K562 (cell line): Measurements from ENCODE around the gene PMFBP1. TPM values are rescaled to one million over a fixed set of nuclear protein-coding genes. Genes with fewer than 3 reads are reported as not detected.

ENCODE experiments used
- ATAC-seq: fragments of 200-7000 bp; cut with Tn5 transposase; 3 replicates; pipeline ENCODE4 v1.9.1; 2020; ENCODE audit warnings: moderate library complexity
- BruUV-seq: library from RNA; stranded (reverse); fragments of 400-500 nt; replicated peaks from 2 replicates; lab custom pipeline; 2021; lab: Mats Ljungman, UMichigan
- CTCF ChIA-PET: fragments of 300-600 bp; formaldehyde crosslinking; extraction: SDS; loops from one replicate; lab custom pipeline; 2021; ENCODE audit warnings: low intra/inter-chr PET ratio; lab: Yijun Ruan, JAX
- POLR2A ChIA-PET: fragments of 300-600, 350-650 bp; sonication (Branson Sonifier 250); formaldehyde crosslinking; extraction: SDS; loops from one replicate; lab custom pipeline; 2021; ENCODE audit warnings: antibody characterized with exemption, inconsistent platforms; lab: Yijun Ruan, JAX
- DNase-seq, 4 experiments: peaks; one replicate each; pipeline versions ENCODE4 v3.0.0 to v3.0.0-alpha.2; 2011 to 2018; ENCODE audit warnings: low spot score in 3 of 4, mixed read lengths in 3 of 4; ENCODE audit errors: extremely low read depth in 1 of 4
- FAIRE-seq: peaks from 2 replicates; lab custom pipeline; 2011; peaks lifted over from hg19 to GRCh38; lab: Jason Lieb, UNC
- H2AFZ ChIP-seq: 2 replicates; pipeline ENCODE4 v1.6.0; 2011; ENCODE audit warnings: low read depth, low read length, control low read depth, inconsistent platforms
- H3K27ac ChIP-seq: fragments of 200-600 bp; 3 replicates; pipeline ENCODE4 v1.8.0; 2011; ENCODE audit warnings: low read depth, mild to moderate bottlenecking, control low read depth, inconsistent platforms, low read length, moderate library complexity, mixed read lengths; ENCODE audit errors: extremely low read depth
- H3K27me3 ChIP-seq, 2 experiments: fragments of 300-600 bp in 1 of 2; 2 replicates in 1 of 2; 3 replicates in 1 of 2; pipeline versions ENCODE4 v1.6.0 to v1.8.0; 2011; ENCODE audit warnings: inconsistent platforms in 2 of 2, low read length in 2 of 2, mild to moderate bottlenecking in 1 of 2, mixed read lengths in 1 of 2, moderate library complexity in 1 of 2; ENCODE audit not compliant: control insufficient read depth in 2 of 2, insufficient read depth in 2 of 2
- H3K36me3 ChIP-seq: fragments of 300-600 bp; 3 replicates; pipeline ENCODE4 v1.8.0; 2011; ENCODE audit warnings: mild to moderate bottlenecking, low read length, inconsistent platforms; ENCODE audit not compliant: control insufficient read depth, insufficient read depth
- H3K4me1 ChIP-seq, 2 experiments: fragments of 200-600 bp in 1 of 2; replicated peaks in 1 of 2; 2 replicates in 1 of 2; 3 replicates in 1 of 2; pipeline versions ENCODE4 v1.5.1 to v1.8.0; 2011; ENCODE audit warnings: inconsistent platforms in 2 of 2, low read length in 2 of 2, mild to moderate bottlenecking in 1 of 2, mixed read lengths in 1 of 2, moderate library complexity in 1 of 2; ENCODE audit not compliant: control insufficient read depth in 2 of 2, insufficient read depth in 2 of 2
- H3K4me2 ChIP-seq: 2 replicates; pipeline ENCODE4 v1.6.1; 2011; ENCODE audit warnings: low read length, control low read depth, inconsistent platforms, mixed read lengths; ENCODE audit not compliant: insufficient read depth
- H3K4me3 ChIP-seq: fragments of 200-600 bp; sonication (generic), shearing (Covaris generic); 2 replicates; pipeline ENCODE4 v1.5.1; 2016; ENCODE audit warnings: control low read depth, inconsistent platforms
- H3K79me2 ChIP-seq: fragments of 200-600 bp; 3 replicates; pipeline ENCODE4 v1.8.0; 2011; ENCODE audit warnings: low read length, inconsistent platforms; ENCODE audit not compliant: control insufficient read depth, insufficient read depth
- H3K9ac ChIP-seq, 2 experiments: 2 replicates each; pipeline versions ENCODE4 v1.6.0 to v1.6.1; 2011; ENCODE audit warnings: low read depth in 2 of 2, low read length in 2 of 2, control low read depth in 1 of 2, inconsistent platforms in 1 of 2, mild to moderate bottlenecking in 1 of 2, mixed read lengths in 1 of 2; ENCODE audit not compliant: insufficient read depth in 1 of 2
- H3K9me1 ChIP-seq: one replicate; pipeline ENCODE4 v1.6.0; 2011; ENCODE audit warnings: inconsistent platforms, mild to moderate bottlenecking, low read length, moderate library complexity; ENCODE audit not compliant: control insufficient read depth, insufficient read depth
- H3K9me3 ChIP-seq: replicated peaks from 2 replicates; pipeline ENCODE4 v1.5.1; 2011; ENCODE audit warnings: low read depth, low read length, inconsistent platforms; ENCODE audit not compliant: control insufficient read depth, insufficient read depth
- H4K20me1 ChIP-seq: replicated peaks from 2 replicates; pipeline ENCODE4 v1.6.1; 2011; ENCODE audit warnings: low read length, inconsistent platforms, mixed read lengths; ENCODE audit not compliant: control insufficient read depth, insufficient read depth
- BRD4 ChIP-seq: fragments of 200-600 bp; sonication (generic); IDR thresholded peaks from 2 replicates; pipeline ENCODE4 v1.6.1; 2017; ENCODE audit warnings: inconsistent platforms
- HNRNPLL ChIP-seq: fragments of 200-400 bp; formaldehyde crosslinking; IDR thresholded peaks from 2 replicates; pipeline ENCODE4 v1.6.1; 2017; ENCODE audit warnings: low read length, low read depth, mild to moderate bottlenecking; ENCODE audit not compliant: poor library complexity, severe bottlenecking
- KAT2B ChIP-seq: IDR thresholded peaks from one replicate; pipeline ENCODE4 v1.6.1; 2012; ENCODE audit warnings: low read depth, mild to moderate bottlenecking, control low read depth, inconsistent platforms, low read length, moderate library complexity
- POU5F1 ChIP-seq: fragments of 150-350 bp; IDR thresholded peaks from 2 replicates; pipeline ENCODE4 v1.6.1; 2014; ENCODE audit warnings: borderline replicate concordance, low read length, low read depth, mild to moderate bottlenecking; ENCODE audit not compliant: partially characterized antibody
- RAD51 ChIP-seq: fragments of 450-650 bp; IDR thresholded peaks from 2 replicates; pipeline ENCODE4 v1.7.1; 2016; ENCODE audit warnings: low read depth, mild to moderate bottlenecking, borderline replicate concordance
- RFX1 ChIP-seq: fragments of 450-650 bp; IDR thresholded peaks from 2 replicates; pipeline ENCODE4 v1.6.1; 2016; ENCODE audit warnings: mild to moderate bottlenecking, moderate library complexity
- TFE3 ChIP-seq: fragments of 450-650 bp; formaldehyde crosslinking; IDR thresholded peaks from 2 replicates; pipeline ENCODE4 v1.4.0; 2020; ENCODE audit warnings: mild to moderate bottlenecking, mixed read lengths
- WGBS: fragments of 100-300 bp; shearing (Covaris generic); methylation state at CpG from one replicate; pipeline ENCODE4 v1.1.6; 2016; ENCODE audit warnings: low coverage, mixed read lengths; ENCODE audit not compliant: insufficient coverage; ENCODE audit errors: missing lambda C conversion rate; 5-methylcytosine and 5-hydroxymethylcytosine counted together
- in situ Hi-C: fragments of 300-500 bp; cut with MboI; formaldehyde crosslinking; loops from 4 replicates; pipeline ENCODE4 v1.15.0; 2018; ENCODE audit warnings: inconsistent platforms, mixed read lengths
- intact Hi-C: fragments of 100-400 bp; cut with micrococcal nuclease; formaldehyde crosslinking; loops from 2 replicates; pipeline ENCODE4 v1.14.2; 2022
- polyA plus RNA-seq, 8 experiments: library from polyadenylated mRNA; depleted of rRNA in 4 of 8; stranded (reverse) in 5 of 8; unstranded in 3 of 8; fragments of >200 nt; fragmentation: Nextera tagmentation in 2 of 8; fragmentation: Illumina TruSeq in 1 of 8; extraction: Ambion mirVana in 2 of 8; extraction: Trizol in 1 of 8; gene quantifications; 2 replicates each; pipeline versions ENCODE4 v1.2.1 to v1.2.3, GENCODE V29; 2011 to 2014; ENCODE audit warnings: inconsistent platforms in 1 of 8, missing spikeins in 1 of 8
- total RNA-seq, 7 experiments: library from RNA; depleted of rRNA in 6 of 7; stranded (reverse); fragments of >200 nt in 6 of 7; fragmentation: Illumina TruSeq in 2 of 7; extraction: Trizol in 2 of 7; gene quantifications; 2 replicates each; pipeline versions ENCODE4 v1.2.1 to v1.2.3, GENCODE V29; 2011 to 2021; ENCODE audit warnings: low replicate concordance in 1 of 7
- TF ChIP-seq, protein P1 (sequence below): sonication (generic); formaldehyde crosslinking; IDR thresholded peaks from 2 replicates; pipeline ENCODE4 v1.9.0; 2022; ENCODE audit warnings: mild to moderate bottlenecking, missing genetic modification reagents
- TF ChIP-seq, protein P2 (sequence below): sonication (generic); formaldehyde crosslinking; IDR thresholded peaks from 2 replicates; pipeline ENCODE4 v1.5.0; 2020; ENCODE audit warnings: missing genetic modification reagents

Gene PMFBP1
- total and polyA plus RNA-seq, 9 of the 15 experiments (the other 6 are each of a cell fraction or from before 2014, with no cell fraction given) = 0.13 to 0.91 (median 0.47) TPM

GRCh38 chr16:72198021-72198711 is 26.2 kb upstream of the PMFBP1 start:
- WGBS = 2% methylated on average over 11 of the region's 11 CpGs
- Histone ChIP-seq H3K27me3 (peaks cover 4 to 22% of the 10 kb centered on the region in 2 experiments; a peak in 2 of 5 replicates), H2AFZ (no peak overlapping the region), H3K4me1 (no peaks in the 10 kb centered on the region), H3K4me3 (no peak overlapping the region), H3K79me2 (no peaks in the 10 kb centered on the region), H3K27ac (no peak overlapping the region), H3K9me3 (no peaks in the 10 kb centered on the region), H3K4me2 (no peak overlapping the region), H4K20me1 (no peaks in the 10 kb centered on the region), H3K9ac (no peak overlapping the region), H3K36me3 (no peaks in the 10 kb centered on the region), H3K9me1 (no peaks in the 10 kb centered on the region)
- in situ Hi-C loops = no loop called here
- no peak for ATAC-seq
- CTCF ChIA-PET = no interaction called here
- TF ChIP-seq HNRNPLL (no peak), KAT2B (no peak), RFX1 (peak; percentile 78), RAD51 (peak; percentile 41; the same call in 1 of the 2 replicates), POU5F1 (no peak), BRD4 (no peak), TFE3 (CRISPR knock-in tag) (peak; percentile 75)
- TF ChIP-seq, protein P1, sequence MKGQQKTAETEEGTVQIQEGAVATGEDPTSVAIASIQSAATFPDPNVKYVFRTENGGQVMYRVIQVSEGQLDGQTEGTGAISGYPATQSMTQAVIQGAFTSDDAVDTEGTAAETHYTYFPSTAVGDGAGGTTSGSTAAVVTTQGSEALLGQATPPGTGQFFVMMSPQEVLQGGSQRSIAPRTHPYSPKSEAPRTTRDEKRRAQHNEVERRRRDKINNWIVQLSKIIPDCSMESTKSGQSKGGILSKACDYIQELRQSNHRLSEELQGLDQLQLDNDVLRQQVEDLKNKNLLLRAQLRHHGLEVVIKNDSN = peak; percentile 57
- TF ChIP-seq, protein P2, sequence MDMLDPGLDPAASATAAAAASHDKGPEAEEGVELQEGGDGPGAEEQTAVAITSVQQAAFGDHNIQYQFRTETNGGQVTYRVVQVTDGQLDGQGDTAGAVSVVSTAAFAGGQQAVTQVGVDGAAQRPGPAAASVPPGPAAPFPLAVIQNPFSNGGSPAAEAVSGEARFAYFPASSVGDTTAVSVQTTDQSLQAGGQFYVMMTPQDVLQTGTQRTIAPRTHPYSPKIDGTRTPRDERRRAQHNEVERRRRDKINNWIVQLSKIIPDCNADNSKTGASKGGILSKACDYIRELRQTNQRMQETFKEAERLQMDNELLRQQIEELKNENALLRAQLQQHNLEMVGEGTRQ (CRISPR knock-in tag) = peak; percentile 73
- BruUV-seq = no TSS peak
- POLR2A ChIA-PET = no interaction called here
- peak in 1 of 4 experiments; percentile 14 for DNase-seq
- intact Hi-C loops = no loop called here
- FAIRE-seq = no peak
